ENCODE measurements around the gene SLC18A2.
"Not testable (repeated sequence)": the region's sequence is repeated elsewhere in the genome, so short reads cannot be mapped to it uniquely, and the experiment has no call there.

SLC18A2 gene

DNA sequence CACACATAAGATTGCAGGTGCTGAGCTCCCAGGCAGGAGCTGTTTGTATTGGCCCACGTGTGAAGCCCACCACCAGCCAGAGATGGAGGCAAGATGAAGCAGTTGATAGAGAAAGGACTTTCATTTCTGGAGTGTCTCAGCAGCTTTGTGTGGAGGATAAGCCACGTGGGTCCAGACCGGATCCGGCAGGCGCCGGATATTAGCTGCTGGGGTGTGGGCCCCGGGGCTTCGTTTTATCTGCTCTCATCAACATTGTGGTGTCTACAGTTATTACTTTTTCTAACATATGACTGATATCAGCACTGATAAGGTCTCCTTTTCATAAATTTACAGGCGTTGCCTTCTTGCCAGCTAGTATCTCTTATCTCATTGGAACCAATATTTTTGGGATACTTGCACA is 25.5 kb downstream of the SLC18A2 start:
- no peak for DNase-seq

- DNase-seq, result no peak
Observed at GRCh38 chr10:117266812-117267211, 25.9 kb downstream of the SLC18A2 start.

- DNase-seq, result no peak
Observed at GRCh38 chr10:117268258-117268657, 27.3 kb downstream of the SLC18A2 start.

- no peak for DNase-seq
Observed at GRCh38 chr10:117268907-117269306, 28.0 kb downstream of the SLC18A2 start.

DNA sequence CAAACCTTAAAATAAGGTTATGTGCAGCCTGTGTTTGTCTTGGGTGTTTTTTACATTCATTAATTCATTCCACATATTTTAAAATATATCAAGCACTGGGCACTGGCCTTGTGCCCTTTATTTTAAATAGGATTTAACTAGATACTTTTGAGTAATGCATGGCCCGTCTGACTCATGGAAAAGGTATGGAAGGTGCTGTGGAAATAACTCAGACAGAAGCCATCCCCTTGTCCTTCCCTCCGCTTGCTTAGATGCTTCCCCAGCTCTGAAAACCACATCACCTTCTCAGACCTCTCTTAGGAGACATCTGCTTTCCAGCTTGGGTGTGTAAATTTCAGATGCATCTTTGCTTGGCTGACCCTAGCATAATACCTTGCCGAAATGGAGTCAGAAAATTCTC is 30.5 kb downstream of the SLC18A2 start:
- no peak for DNase-seq

- no peak for DNase-seq
Observed at GRCh38 chr10:117272195-117273076, 31.5 kb downstream of the SLC18A2 start.

DNA sequence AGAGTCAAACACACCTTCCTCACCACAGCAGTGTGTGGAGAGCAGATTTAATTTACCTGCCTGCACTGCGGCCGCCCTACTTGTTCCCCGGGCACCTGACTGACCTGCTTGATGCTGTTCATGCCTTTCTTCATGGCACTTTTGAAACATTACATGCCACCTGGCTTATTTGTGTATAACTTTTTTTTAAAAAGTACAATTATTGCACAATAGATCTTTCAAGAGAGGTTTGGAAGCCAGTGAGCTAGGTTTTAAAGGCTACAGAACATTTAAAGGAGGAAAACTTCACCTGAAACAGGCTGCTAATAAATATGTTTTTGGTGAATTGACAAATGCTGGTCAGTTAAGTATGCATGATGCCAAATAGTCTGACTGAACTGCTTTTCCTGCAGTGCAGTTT is 33.1 kb downstream of the SLC18A2 start:
- no peak for DNase-seq

- DNase-seq, result no peak
Observed at GRCh38 chr10:117274509-117274908, 33.6 kb downstream of the SLC18A2 start.

DNA sequence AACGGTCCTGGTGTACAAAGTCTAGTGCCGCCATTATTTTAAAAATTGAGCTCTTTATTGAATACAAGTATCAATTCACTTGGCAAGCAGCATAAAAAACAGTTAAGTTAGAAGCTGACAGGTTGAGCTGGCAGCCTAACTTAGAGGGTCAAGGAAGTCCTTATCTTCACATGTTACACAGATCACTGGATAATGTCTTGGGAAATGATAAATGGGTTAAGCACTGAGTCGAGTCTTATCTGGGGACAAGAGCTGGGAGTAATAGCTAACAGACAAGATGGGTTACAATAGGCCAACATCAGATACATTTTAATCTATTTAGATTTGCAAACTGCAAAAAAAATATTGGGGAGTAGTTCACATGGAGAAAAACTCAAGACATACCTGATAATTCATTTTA is 34.2 kb downstream of the SLC18A2 start:
- no peak for DNase-seq

- no peak for DNase-seq
Observed at GRCh38 chr10:117277675-117278074, 36.8 kb downstream of the SLC18A2 start.

DNA sequence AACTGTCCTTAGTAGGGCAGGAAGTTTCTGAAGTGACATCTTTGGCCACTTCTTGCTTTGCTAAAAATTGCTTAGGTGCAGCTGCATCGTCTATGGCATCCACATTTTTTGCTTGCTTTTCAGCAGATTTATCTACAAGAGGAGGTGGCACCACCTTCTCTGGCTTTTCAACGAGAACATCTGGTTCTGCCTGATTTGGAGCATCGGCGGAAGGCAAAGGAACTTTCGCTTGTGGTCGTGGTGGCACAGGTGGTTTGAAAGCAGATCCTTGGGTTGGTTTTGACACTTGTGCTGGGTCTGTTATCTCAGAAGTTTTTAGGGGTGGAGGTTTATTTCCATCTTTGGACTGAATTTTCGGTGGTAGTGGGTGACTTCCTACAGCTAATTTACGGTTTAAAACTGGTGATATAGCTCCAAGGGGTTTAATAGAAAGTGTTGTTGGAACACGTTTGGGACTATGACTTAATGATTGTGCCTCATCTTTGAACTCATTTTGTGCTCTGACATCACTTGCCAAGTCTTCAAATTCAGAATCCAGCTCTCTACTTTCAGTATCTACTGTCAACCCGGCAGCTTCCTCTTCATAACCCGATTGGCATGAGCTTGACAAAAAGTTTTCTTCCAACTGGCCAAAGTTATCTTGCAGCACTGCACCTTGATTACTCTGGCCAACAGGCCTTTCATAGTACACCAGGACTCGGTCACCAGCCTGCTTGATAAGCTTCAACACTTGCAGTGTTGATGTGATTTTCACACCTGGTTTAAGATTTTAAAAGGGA is 44.0 kb downstream of the SLC18A2 start:
- DNase-seq, result no peak

GRCh38 chr10:117290872-117291271 is 50.0 kb downstream of the SLC18A2 start:
- DNase-seq, result not testable (repeated sequence)

- no peak for DNase-seq
Observed at GRCh38 chr10:117294039-117294645, 53.2 kb downstream of the SLC18A2 start.

DNA sequence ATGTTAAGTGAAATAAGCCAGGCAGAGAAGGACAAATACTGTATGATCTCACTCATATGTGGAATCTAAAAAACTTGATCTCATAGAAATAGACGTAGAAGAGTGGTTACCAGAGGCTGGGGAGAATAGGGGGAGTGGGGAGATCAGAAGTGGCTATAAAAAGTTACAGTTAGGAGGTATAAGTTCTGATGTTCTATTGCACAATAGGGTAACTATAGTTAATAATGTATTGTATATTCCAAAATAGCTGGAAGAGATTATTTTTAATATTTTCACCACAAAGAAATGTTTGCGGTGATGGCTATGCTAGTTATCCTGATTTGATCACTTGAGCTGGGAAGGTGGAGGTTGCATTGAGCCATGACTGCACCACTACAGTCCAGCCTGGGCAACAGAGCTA is 53.8 kb downstream of the SLC18A2 start:
- DNase-seq, result no peak

GRCh38 chr10:117298219-117298618 is 57.3 kb downstream of the SLC18A2 start:
- DNase-seq, result no peak

GRCh38 chr10:117299435-117299834 is 58.5 kb downstream of the SLC18A2 start:
- DNase-seq, result no peak

- no peak for DNase-seq
Observed at GRCh38 chr10:117300671-117301070, 59.8 kb downstream of the SLC18A2 start.

- DNase-seq, result not testable (repeated sequence)
Observed at GRCh38 chr10:117303451-117303850, 62.5 kb downstream of the SLC18A2 start.

DNA sequence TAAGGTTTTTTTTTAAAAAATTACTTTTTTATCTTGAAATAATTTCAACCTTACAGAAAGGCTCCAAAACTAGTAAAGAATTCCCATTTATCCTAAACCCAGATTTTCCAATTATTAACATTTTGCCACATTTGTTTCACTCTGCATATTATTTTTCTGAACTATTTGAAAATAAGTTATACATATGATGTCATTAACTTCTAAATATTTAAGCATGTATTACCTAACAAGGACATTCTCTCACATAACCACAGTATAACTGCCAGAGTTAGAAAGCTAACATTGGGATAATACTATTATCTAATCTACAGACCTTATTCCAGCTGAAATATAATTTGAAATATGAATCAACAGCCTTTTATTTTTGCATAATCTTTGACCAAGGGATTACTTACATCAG is 65.8 kb downstream of the SLC18A2 start:
- DNase-seq, result no peak

DNA sequence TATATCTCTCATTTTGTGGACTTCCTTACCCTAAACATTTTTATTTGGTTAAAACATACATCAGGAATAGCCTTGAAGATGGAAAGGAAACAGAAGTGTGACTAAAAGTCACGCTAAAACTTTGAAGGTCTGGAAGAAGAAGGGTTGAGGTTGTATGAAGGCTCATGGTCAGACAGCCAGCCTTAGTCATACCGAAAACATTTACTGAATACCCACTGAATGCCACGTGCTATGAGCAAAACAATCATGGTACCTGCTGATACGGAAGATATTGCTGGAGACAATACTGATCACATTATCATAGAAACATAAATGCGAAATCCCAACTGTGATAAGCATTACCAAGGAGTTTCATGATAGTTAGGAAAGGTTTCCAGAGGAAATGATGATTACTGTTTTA is 70.3 kb downstream of the SLC18A2 start:
- DNase-seq, result no peak

DNA sequence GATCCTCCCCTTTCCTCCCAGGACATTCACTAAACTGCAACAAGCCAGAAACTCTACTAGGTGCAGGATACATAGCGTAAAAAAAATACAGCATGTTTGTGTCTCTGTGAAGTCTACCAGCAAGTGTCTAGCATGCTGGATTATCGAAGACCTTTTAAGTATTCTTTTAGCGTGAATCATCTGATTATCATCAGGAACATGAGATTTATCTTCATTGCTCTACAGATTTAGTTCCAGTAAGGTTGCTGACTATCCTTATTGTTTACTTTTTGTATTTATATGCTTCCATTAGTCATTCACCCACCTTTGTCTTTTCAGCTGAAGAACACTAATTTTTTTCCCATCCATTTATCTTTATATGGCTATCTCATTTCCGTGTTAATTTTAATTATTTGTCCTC is 71.5 kb downstream of the SLC18A2 start:
- no peak for DNase-seq

DNA sequence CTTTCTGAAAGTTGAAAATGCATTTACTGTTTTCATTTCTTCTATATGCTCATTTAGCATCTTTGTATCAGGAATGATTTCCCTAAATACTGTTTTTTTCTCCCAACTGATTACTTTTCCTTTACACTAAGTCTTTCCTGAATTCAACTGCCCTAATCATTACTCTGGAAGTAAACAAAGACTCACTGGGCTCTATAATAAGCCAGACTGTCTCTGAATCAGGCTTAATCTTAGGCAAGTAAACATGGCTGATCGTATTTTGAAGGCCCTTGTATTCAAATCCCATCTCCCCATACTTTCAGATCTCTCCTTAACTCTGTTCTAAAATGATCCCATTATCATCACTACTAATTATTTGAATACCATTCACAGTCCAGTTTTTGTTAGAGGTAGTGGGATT is 72.7 kb downstream of the SLC18A2 start:
- DNase-seq, result no peak

- DNase-seq, result no peak
Observed at GRCh38 chr10:117316701-117317100, 75.8 kb downstream of the SLC18A2 start.

DNA sequence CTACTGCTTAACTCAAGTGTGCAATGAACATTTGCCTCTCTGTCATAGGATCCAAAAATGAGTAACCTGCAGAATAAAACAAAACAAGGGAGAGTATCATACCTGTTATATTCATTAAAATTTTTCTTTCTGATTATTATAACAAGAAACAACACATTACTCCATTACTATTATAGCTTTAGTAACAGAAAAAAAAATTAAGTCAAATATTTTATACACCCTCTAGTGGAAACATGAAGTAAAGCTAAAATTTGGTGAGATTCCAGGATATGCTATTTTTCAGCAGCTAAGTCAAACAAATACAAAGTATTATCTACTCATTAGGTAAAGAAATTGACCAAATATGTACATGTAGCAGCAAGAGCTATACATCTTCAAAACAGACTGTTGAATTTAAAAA is 78.0 kb downstream of the SLC18A2 start:
- no peak for DNase-seq

Measured in effector CD8-positive, alpha-beta T cell (primary cell).